Measurements from ENCODE around the gene C6orf89. TPM values are rescaled to one million over a fixed set of nuclear protein-coding genes. Genes with fewer than 3 reads are reported as not detected.

Gene C6orf89
- total RNA-seq, 1 donor from 2014 or later = 57.4 TPM

DNA sequence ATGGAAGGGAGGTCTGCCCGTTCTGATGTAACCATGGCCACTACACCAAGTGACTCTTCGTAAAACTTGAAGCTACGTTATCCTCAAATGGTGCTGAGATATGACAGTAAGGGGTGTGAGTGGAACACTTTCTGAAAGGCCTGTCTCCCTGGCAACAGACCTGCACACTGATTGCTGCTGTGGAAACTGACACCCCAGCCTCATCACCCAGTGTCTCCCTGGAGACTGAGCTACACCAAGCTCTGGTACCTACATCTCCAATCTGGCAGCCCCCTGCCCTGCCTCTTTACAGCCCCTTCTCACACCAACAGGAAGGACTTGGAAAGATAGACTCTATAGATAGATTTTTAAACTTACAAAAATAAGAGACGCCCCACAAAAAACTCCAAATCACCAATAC is 82.0 kb downstream of the C6orf89 start:
- Mint-ChIP-seq H3K36me3 (ENCODE audit: low read depth) (peaks cover 34% of the 10 kb centered on the region), H3K27ac (ENCODE audit: unreplicated experiment) (no peak overlapping the region), H3K4me1 (ENCODE audit: low read depth) (peaks cover 11% of the 10 kb centered on the region), H3K27me3 (ENCODE audit: low read depth) (no peaks in the 10 kb centered on the region), H3K9me3 (ENCODE audit: low read depth) (no peaks in the 10 kb centered on the region), H3K4me3 (ENCODE audit: unreplicated experiment) (no peak overlapping the region)
- DNase-seq (ENCODE audit: low spot score) = peak; percentile 32
- TF ChIP-seq, protein P1, sequence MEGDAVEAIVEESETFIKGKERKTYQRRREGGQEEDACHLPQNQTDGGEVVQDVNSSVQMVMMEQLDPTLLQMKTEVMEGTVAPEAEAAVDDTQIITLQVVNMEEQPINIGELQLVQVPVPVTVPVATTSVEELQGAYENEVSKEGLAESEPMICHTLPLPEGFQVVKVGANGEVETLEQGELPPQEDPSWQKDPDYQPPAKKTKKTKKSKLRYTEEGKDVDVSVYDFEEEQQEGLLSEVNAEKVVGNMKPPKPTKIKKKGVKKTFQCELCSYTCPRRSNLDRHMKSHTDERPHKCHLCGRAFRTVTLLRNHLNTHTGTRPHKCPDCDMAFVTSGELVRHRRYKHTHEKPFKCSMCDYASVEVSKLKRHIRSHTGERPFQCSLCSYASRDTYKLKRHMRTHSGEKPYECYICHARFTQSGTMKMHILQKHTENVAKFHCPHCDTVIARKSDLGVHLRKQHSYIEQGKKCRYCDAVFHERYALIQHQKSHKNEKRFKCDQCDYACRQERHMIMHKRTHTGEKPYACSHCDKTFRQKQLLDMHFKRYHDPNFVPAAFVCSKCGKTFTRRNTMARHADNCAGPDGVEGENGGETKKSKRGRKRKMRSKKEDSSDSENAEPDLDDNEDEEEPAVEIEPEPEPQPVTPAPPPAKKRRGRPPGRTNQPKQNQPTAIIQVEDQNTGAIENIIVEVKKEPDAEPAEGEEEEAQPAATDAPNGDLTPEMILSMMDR (IDR thresholded peaks at IDR 0.05) = no peak

DNA sequence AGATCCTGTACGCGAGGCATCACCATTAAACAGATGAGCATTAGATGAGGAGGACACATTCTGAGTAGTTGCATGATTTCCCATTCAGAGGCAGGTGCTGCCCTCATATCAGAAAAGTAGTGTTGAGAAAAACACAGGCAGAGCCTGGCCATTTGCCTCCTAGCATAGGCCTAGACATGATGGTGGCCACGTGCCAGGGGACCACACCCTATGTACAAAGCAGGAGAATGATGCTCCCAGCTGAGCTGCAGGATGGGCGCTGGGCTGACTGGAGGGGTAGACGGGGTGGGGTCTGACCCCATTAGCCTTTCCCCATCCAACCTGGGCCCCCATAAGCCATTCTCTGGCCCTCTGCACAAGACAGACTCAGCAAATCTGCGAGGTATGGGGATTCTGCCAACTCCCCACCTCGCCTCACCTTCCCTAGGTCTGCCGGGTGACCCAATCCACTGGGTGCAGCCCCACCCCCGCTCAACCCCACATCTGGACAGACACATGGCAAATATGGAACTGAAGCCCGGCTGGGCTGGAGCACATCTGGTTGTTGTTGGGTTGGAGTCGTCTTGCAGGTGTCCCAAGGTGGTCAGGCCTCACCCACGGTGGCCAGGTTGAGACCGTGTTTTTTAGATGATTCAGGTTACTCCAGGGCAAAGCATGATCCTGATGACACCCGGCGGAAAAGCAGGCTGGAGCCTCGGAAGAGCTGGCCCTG is 82.7 kb downstream of the C6orf89 start:
- no peak overlapping the region for H3K4me3 Mint-ChIP-seq (ENCODE audit: unreplicated experiment)
- TF ChIP-seq, protein P1 (IDR thresholded peaks at IDR 0.05) = no peak
- peaks cover 37% of the 10 kb centered on the region for H3K36me3 Mint-ChIP-seq (ENCODE audit: low read depth)
- no peaks in the 10 kb centered on the region for H3K9me3 Mint-ChIP-seq (ENCODE audit: low read depth)
- peak; percentile 86 for DNase-seq (ENCODE audit: low spot score)
- no peaks in the 10 kb centered on the region for H3K27me3 Mint-ChIP-seq (ENCODE audit: low read depth)
- H3K4me1 Mint-ChIP-seq (ENCODE audit: low read depth) = peaks cover 11% of the 10 kb centered on the region
- H3K27ac Mint-ChIP-seq (ENCODE audit: unreplicated experiment) = no peak overlapping the region

DNA sequence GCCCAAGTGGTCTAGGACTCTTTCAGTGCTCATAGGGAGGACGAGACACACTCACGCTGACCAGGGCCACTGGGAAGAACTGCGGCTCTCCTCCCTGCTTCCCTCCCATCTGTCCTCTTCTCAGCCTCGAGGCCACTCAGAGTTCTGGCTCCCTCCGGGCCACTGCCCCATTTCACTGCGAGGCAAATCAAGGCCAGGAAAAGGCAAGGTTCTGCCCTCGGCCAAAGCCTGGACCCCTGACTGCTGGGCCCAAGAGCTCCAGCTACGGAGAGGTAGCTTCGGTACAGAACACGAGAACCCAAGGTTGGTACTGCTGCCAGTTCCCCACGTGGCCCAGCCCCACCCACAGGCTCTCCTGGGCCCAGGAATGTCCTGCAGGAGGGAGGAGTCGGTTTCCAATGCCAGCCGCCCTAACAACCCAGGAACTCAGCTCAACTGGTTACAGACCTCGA is 83.5 kb downstream of the C6orf89 start:
- peak; percentile 74 for DNase-seq (ENCODE audit: low spot score)
- no peaks in the 10 kb centered on the region for H3K27me3 Mint-ChIP-seq (ENCODE audit: low read depth)
- peaks cover 40% of the 10 kb centered on the region for H3K36me3 Mint-ChIP-seq (ENCODE audit: low read depth)
- no peak overlapping the region for H3K4me3 Mint-ChIP-seq (ENCODE audit: unreplicated experiment)
- TF ChIP-seq, protein P1 (IDR thresholded peaks at IDR 0.05) = no peak
- peaks cover 11% of the 10 kb centered on the region for H3K4me1 Mint-ChIP-seq (ENCODE audit: low read depth)
- H3K27ac Mint-ChIP-seq (ENCODE audit: unreplicated experiment) = no peak overlapping the region
- no peaks in the 10 kb centered on the region for H3K9me3 Mint-ChIP-seq (ENCODE audit: low read depth)

DNA sequence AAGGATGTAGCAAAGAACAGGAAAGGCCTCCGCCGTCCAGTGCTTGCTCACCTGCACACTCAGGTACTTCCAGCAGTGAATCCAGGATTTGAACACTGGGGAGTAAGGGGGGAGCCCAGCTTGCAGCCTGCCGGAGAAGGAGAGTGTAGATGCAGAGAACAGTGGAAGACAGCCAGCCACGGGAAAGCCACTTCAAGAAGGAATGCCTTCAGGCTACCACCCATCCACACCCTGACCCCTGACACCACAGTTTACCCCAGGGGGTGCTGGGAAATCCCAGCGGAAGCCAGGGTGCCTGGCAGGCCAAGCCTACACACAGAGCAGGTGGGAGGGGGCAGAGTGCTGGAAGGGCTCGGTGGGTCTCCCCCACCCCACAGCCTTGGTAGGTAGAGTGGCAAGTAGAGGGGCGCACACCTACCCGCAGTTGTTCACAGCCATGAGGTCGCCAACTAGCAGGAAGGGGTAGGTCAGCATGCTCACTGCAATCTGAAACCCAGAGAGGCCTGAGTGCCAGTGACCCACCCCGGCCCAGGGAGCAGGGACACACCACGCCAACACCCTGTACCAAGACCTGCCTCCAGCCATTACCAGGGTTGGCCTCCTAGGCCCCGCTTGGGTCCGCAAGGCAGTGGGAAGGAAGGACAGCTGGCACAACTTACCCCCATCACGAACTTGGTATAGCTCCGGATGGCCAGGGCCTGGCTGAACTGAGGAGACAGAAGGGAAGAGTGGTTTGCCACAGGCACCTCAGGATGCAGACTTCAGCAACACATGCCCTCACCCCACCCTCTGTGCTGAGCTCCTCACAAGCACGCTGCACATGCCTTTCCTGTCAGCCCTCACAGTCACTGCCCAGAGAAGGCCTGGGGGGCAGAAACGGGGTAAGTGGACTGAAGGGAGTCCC is 84.5 kb downstream of the C6orf89 start:
- Mint-ChIP-seq H3K9me3 (ENCODE audit: low read depth) (no peaks in the 10 kb centered on the region), H3K4me1 (ENCODE audit: low read depth) (peaks cover 7% of the 10 kb centered on the region), H3K27ac (ENCODE audit: unreplicated experiment) (no peak overlapping the region), H3K4me3 (ENCODE audit: unreplicated experiment) (no peak overlapping the region), H3K27me3 (ENCODE audit: low read depth) (no peaks in the 10 kb centered on the region), H3K36me3 (ENCODE audit: low read depth) (peaks cover 47% of the 10 kb centered on the region)
- DNase-seq (ENCODE audit: low spot score) = no peak
- TF ChIP-seq, protein P1 (IDR thresholded peaks at IDR 0.05) = no peak
